HG02588 (cell line): ENCODE data around the gene TCF12.

Source experiments
- ATAC-seq: cut with Tn5 transposase; IDR thresholded peaks from one replicate; pipeline ENCODE4 v1.9.1; 2021; ENCODE audit warnings: mild to moderate bottlenecking, moderate library complexity; ENCODE audit not compliant: unreplicated experiment

Gene TCF12

GRCh38 chr15:56918046-56918938 lies at the start of gene TCF12:
TCF12 (plus strand) TSS chr15:56918644; CDS start chr15:56919914, 1,270 bp downstream.
- ATAC-seq: peak; percentile 73

GRCh38 chr15:56869573-56869972 lies 48.9 kb upstream of the TCF12 start:
- ATAC-seq: no peak

GRCh38 chr15:56871185-56871584 lies 47.3 kb upstream of the TCF12 start:
- ATAC-seq: no peak

- no peak for ATAC-seq
Observed at GRCh38 chr15:56871867-56872266, 46.6 kb upstream of the TCF12 start.

- ATAC-seq: no peak
Observed at GRCh38 chr15:56877255-56877970, 41.0 kb upstream of the TCF12 start.

GRCh38 chr15:56879502-56879901 lies 38.9 kb upstream of the TCF12 start:
- no peak for ATAC-seq

- no peak for ATAC-seq
Observed at GRCh38 chr15:56883088-56883487, 35.4 kb upstream of the TCF12 start.

- no peak for ATAC-seq
Observed at GRCh38 chr15:56886363-56886931, 32.0 kb upstream of the TCF12 start.

- ATAC-seq: peak; percentile 94
Observed at GRCh38 chr15:56886932-56887781, 31.3 kb upstream of the TCF12 start.

- no peak for ATAC-seq
Observed at GRCh38 chr15:56887782-56888438, 30.5 kb upstream of the TCF12 start.

GRCh38 chr15:56890038-56890437 lies 28.4 kb upstream of the TCF12 start:
- ATAC-seq: no peak

- ATAC-seq: no peak
Observed at GRCh38 chr15:56891852-56892440, 26.5 kb upstream of the TCF12 start.

GRCh38 chr15:56892659-56893363 lies 25.6 kb upstream of the TCF12 start:
- ATAC-seq: no peak

- no peak for ATAC-seq
Observed at GRCh38 chr15:56893364-56893678, 25.1 kb upstream of the TCF12 start.

- ATAC-seq: no peak
Observed at GRCh38 chr15:56894601-56895000, 23.8 kb upstream of the TCF12 start.

- no peak for ATAC-seq
Observed at GRCh38 chr15:56901931-56902330, 16.5 kb upstream of the TCF12 start.

GRCh38 chr15:56906766-56907165 lies 11.7 kb upstream of the TCF12 start:
- no peak for ATAC-seq

GRCh38 chr15:56910801-56911200 lies 7.6 kb upstream of the TCF12 start:
- no peak for ATAC-seq

- ATAC-seq: no peak
Observed at GRCh38 chr15:56913241-56913640, 5.2 kb upstream of the TCF12 start.
